Measurements from ENCODE around the gene SERPINH1.

DNA sequence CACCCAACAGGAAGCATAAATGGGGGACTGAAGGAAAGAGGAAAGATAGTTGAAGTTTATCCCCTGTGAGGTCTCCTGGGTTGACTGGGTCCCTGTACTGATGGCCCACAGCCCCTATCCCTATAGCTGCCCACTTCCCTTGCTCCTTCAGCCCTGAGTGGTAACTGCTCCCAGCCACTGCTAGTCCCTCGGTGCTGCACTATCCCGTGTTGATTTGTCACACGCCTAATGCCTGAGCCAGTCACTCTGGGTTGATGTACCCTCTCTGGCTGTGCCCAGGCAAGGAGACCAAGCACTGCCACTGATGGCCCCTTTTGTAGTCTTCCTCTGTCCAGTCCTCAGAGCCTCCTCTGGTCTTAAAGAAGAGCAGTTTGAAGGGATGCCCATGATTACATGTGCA, 45.9 kb upstream of the SERPINH1 start:
- TF ChIP-seq RAD21 (IDR thresholded peaks at IDR 0.05; ENCODE audit: low read depth) (no peak), YY1 (IDR thresholded peaks at IDR 0.05; ENCODE audit: low read depth) (no peak), CEBPB (IDR thresholded peaks at IDR 0.05) (no peak), EP300 (IDR thresholded peaks at IDR 0.05; ENCODE audit: borderline replicate concordance) (no peak), TAF1 (IDR thresholded peaks at IDR 0.05; ENCODE audit: low read depth) (no peak), ZBTB7A (IDR thresholded peaks at IDR 0.05; ENCODE audit: low read depth) (no peak), TEAD4 (IDR thresholded peaks at IDR 0.05) (no peak), EGR1 (IDR thresholded peaks at IDR 0.05) (no peak), FOXM1 (IDR thresholded peaks at IDR 0.05; ENCODE audit: borderline replicate concordance, low read depth) (no peak)
- TF ChIP-seq, protein P1, sequence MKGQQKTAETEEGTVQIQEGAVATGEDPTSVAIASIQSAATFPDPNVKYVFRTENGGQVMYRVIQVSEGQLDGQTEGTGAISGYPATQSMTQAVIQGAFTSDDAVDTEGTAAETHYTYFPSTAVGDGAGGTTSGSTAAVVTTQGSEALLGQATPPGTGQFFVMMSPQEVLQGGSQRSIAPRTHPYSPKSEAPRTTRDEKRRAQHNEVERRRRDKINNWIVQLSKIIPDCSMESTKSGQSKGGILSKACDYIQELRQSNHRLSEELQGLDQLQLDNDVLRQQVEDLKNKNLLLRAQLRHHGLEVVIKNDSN (IDR thresholded peaks at IDR 0.05): no peak
- TF ChIP-seq, protein P2, sequence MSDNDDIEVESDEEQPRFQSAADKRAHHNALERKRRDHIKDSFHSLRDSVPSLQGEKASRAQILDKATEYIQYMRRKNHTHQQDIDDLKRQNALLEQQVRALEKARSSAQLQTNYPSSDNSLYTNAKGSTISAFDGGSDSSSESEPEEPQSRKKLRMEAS (IDR thresholded peaks at IDR 0.05): no peak
- TF ChIP-seq, protein P3, sequence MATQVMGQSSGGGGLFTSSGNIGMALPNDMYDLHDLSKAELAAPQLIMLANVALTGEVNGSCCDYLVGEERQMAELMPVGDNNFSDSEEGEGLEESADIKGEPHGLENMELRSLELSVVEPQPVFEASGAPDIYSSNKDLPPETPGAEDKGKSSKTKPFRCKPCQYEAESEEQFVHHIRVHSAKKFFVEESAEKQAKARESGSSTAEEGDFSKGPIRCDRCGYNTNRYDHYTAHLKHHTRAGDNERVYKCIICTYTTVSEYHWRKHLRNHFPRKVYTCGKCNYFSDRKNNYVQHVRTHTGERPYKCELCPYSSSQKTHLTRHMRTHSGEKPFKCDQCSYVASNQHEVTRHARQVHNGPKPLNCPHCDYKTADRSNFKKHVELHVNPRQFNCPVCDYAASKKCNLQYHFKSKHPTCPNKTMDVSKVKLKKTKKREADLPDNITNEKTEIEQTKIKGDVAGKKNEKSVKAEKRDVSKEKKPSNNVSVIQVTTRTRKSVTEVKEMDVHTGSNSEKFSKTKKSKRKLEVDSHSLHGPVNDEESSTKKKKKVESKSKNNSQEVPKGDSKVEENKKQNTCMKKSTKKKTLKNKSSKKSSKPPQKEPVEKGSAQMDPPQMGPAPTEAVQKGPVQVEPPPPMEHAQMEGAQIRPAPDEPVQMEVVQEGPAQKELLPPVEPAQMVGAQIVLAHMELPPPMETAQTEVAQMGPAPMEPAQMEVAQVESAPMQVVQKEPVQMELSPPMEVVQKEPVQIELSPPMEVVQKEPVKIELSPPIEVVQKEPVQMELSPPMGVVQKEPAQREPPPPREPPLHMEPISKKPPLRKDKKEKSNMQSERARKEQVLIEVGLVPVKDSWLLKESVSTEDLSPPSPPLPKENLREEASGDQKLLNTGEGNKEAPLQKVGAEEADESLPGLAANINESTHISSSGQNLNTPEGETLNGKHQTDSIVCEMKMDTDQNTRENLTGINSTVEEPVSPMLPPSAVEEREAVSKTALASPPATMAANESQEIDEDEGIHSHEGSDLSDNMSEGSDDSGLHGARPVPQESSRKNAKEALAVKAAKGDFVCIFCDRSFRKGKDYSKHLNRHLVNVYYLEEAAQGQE (IDR thresholded peaks at IDR 0.05; ENCODE audit: low read depth): no peak
